HG02798 (cell line): ENCODE measurements around the gene SMC5.
"Not testable (repeated sequence)": the region's sequence is repeated elsewhere in the genome, so short reads cannot be mapped to it uniquely, and the experiment has no call there.

Source experiments
- ATAC-seq: cut with Tn5 transposase; IDR thresholded peaks from one replicate; pipeline ENCODE4 v1.9.1; 2021; ENCODE audit warnings: mild to moderate bottlenecking; ENCODE audit not compliant: unreplicated experiment, poor library complexity

Gene SMC5

DNA sequence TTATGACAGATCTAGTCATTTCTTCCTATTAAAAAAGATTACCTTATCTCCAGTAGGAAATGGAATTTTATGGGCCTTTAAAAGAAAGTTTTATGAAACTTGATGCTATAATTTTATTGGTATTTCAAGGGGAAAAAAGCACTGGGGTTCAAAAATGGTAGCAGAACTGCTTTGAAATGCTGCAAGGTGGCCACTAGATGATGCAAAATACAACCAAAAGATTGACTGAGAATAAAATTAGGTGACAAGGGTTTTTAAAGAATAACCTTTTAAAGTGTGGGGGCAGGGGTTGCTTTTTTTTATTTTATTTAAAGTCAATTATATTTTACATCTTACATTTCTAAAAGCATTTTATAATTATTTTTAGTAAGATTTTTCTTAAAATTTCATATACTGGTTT, 94.0 kb downstream of the SMC5 start:
- ATAC-seq = no peak

DNA sequence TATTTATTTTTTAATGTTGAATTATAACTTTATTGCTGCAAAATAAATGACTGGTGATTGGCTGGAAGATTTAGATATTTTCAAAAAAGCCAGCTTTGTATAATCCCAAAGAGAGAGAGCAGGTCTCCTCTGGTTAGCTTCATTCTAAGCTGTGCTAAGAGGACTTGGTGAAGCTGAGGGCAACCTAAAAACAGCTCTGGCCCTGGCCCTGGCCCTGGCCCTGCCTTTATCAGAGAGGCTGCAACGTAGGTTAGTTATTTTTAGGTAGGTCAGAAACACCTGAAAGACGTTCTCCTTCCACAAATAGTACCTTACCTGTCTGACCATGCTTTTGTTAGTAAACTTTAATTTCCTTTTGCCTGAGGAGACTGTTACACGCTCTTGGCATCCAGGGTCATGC, 97.0 kb downstream of the SMC5 start:
- ATAC-seq = no peak

DNA sequence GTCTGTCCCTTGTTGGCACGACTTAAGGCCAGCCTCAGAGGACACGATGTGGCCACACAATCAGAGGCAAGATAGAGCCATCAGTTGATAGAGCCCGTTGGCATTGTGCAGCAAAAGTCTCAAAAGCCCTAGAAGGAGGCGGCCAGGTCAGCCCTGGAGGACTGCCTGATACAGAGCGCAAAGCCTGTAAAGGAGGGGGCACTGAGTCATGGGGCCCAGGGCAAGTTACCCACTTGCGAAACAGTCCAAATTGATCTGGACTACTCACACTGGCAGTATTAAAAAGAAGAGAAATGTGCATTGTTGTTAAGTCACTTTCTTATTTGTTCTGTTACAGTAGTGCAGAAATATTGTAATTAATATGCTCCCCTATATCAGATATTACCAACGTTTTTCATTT, 104.2 kb downstream of the SMC5 start:
- ATAC-seq = no peak

DNA sequence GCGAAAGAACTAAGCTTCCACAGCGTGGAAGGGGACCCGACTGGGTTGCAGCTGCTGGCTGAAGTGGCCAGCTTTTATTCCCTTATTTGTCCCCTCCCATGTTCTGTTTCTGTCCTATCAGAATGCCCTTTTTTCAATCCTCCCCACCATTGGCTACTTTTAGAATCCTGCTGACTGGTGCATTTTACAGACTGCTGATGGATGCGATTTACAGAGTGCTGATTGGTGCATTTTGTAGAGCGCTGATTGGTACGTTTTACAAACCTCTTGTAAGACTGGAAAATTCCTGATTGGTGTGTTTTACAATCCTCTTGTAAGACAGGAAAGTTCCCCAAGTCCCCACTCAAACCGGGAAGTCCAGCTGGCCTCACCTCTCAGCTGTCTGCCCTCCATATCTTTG, 105.0 kb downstream of the SMC5 start:
- ATAC-seq = no peak

DNA sequence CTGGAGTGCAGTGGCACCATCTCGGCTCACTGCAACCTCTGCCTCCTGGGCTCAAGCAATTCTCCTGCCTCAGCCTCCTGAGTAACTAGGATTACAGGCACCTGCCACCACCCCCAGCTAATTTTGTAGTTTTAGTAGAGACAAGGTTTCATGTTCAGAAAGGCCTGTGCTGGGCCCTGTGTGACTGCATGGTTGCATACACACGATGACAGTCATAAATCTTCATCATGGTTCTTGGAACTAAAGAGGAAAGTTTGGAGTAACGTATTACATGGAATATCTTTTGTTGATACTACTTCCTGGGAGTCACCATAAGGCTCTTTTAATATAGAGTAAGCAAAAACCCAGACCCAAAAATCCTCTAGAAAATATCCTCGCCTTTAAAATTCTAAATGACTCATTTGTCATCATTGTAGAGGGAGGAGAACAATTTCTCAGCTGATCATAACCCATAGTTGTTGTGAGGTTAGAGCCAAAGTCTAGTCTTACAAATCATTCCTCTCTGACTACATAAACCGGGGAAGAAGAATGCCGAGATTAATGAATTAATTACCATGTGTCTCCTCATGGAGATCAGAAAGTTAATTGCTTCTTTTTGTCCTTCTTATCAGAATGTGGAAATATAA, 108.6 kb downstream of the SMC5 start:
- ATAC-seq = no peak

DNA sequence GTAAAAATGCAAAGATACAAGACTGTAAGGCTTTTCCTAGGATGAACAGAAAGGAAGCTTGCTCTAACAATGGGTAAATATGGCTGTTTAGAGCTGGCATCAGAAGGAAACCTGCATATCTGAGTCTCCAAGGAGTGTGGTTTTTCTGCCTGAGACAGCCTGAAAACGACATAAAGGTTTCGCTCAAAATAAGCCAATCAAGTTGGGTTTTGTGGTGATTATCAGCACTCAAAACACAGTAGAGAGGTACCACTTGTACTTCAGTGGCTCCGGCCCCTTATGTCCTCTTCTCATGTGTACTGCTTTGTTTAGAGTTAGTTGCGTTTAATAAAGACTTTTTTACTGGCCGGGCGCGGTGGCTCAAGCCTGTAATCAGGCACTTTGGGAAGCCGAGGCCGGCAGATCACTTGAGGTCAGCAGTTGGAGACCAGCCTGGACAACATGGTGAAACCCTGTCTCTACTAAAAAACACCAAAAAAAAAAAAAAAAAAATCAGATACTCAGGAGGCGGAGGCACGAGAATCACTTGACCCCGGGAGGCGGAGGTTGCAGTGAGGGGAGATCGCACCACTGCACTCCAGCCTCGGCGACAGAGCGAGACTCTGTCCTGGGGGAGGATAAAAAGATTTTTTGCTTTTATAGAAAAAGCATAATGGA, 116.3 kb downstream of the SMC5 start:
- ATAC-seq = no peak

DNA sequence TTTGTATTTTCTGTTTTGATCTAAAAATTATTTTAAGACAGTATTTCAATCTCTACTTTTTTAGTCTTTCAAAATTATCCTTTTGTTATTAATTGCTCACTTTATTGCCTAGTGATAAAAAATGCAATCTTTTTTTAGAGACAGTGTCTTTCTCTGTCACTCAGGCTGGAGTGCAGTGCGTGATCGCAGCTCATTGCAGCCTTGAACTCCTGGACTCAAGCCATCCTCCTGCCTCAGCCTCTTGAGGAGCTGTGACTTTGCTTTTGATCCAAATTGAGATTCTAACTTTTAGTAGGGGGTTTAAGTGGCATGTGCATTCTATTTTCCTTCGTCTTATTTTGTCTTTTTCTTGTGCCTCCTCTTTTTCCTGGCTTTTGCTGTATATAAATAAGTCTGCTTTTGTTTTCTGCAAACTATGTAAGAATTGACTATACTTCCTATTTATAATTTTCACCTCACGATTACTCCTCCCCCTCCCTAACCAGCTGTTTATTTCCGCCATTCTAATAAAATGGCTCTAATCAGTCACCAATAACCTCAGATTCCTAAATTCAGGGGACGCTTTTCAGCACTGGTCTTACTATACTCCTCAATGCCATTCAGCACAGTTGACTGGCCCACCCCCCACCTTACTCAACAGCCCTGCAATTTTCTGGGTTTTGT, 123.4 kb downstream of the SMC5 start:
- no peak for ATAC-seq

DNA sequence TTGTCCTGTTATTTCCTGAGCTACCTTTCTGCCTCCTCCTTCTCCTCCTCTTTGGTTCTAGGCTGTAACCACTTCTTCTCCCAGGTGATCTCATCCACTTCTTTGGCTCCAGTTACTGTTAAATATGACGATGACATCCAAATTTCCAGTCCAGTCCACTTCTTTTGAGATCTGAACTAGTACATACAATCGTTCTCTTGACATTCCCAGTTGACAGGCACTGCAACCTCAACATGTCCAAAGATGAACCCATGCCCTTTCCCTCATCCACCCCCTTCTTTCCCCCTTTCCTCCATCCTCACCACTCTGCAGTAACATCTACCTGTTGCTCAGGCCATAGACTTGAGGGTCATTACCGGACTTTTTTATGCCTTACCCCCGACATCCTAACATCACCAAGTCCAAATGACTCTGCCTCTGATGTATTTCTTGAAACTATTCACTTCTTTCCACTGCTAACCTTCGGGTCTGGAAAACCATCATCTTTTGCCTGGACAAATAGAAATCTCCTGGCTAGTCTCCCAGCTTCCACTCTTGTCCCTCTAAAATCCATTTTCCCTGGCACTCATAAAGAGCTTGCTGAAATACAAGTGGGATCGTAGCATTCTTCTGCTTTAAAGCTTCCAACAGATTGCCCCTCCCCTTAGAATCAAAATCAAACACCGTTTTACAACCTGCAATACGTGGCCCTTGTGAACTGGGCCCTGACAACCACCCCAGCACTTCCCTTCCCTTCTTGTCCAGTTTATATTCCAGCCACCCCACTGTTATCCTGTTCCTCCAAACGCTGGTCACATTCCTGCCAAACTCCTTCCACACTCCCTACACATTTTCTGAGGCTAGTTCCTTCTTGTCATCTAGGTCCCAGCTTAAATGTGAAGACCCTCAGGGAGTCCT, 124.2 kb downstream of the SMC5 start:
- no peak for ATAC-seq

DNA sequence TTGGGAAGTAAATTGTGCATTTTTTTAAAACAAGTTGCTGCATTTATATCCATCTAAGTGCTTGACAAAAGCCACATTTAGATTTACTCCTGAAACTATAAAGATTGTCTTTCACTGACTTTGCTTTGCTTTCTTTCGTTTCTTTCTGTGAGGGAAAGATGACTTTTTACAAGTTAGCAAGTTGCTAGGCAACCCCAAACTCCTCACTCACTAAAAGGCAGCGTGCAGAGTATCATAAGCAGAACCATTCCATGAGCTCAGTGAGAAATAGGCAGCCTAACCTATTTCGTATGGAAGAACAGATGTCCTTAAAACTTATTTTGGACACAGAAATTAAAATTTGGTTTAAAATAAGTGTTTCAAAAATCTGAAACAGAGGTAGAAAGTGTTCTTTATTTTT, 126.6 kb downstream of the SMC5 start:
- no peak for ATAC-seq

DNA sequence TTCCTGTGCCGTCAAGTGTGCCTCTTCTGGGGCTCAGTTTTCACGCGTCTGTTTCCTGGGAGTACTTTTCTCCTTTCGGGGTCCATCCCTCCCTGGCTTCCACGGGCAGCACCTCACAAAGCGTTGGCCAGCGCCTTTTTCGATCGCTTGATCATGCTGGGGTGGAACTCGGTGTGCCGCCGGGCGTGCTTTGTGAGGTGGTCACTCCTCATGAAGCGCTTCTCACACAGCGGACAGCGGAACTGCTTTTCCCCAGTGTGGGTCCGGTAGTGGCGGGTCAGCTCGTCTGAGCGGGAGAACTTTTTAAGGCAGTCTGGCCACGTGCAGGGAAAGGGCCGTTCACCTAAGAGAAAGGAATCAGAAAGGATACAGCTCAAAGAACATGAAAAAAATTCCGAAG, 128.9 kb downstream of the SMC5 start:
- ATAC-seq = no peak

DNA sequence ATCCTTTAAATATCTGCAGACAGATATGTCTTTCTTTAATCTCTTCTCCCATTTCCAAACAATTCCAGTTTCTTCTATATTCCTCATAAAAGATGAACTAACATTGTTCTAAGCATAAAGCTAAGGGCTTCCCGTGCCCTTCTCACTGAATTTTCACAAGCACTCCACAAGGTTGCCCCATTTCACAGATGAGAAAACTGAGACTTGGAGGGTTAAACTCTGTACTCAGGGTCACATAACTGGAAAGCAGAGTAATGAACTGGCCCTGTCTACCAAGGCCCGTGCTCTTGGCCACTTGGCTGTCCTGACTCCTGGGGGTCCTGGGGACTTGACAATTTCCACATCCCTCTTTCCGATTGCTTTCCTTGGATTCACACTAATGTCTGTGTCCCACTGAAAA, 130.4 kb downstream of the SMC5 start:
- ATAC-seq = no peak

DNA sequence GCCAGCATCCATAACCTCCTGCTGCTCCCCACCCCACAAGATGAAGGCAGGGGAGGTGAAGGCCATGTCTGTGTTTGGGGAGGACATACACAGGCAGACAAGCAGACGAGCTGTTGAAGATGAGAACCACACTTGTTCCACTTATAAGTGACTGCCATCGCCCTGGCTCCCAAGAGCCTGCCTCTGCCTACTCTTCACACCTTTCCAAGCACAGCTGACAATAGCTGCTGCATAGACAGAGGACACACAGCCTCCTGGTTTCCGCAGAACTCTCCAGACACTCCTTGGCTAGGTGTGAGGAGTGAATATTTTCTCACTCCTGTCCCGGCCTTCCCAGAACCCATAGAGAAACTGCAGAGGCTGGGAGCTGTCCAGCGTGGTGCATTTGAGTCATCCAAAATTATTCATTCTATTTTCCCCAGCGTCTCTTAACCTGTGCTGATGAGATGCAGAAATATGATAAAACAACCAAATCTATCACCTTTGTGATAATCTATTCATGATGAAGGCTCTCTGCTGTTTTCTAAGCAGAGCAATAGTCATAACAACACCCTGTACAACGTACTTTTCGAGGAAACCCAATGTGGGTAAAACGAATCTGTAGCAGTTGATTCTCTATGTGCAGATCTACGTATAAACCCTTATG, 131.0 kb downstream of the SMC5 start:
- ATAC-seq = no peak

DNA sequence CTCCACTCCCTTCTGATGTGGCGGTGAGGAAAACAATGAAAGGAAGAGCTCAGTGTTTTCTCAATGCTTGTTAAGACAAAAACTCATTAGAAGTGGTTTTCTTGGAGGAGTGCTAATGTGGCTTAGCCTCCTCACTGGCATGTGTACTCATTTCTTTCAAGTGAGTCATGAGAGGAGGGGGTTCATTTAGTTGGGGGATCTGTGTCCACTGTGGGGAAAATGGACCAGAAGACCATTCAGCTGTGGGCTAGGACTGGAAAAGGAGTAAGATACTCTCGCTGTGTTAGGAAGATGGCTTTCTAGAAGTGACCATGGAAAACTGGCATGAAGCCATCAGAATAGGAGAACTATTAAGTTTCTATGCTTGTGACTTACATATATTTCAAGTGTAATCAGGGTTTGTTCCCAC, 132.2 kb downstream of the SMC5 start:
- no peak for ATAC-seq

DNA sequence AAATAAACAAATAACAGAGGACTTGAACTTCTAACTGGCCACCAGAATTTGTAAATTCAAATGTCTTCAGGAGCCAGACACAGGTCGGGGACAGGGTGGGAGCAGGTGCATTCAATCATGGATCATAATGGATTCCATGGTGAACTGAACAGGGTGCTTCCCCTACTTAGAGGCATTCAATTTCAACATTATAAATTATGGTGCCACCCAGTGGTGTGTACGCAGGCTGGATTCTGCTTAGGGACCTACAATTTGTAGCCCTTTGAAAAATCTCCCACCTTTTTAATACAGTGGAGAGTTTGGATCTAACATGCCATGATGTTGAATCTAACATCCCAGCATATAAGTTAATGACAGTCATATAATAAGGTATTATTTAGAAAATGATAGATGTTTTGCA, 133.4 kb downstream of the SMC5 start:
- ATAC-seq = no peak

DNA sequence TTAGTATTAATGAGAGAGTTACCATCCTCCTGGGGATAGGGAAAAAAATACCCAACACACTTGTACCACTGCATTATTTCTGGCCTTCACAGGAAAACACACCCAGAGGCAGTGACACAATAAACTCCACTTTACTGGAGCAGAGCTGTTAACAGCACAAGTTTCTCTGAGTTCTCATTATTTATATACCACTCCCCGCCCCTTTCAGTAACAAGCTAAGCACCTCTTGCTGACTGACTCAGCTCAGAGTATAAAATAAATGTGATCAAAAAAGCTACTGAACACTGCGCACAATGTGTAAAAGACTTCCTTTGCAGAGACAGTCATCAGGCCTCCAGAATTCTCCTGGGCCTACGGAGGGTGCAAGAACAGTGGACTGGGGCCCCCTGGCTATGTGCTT, 134.1 kb downstream of the SMC5 start:
- ATAC-seq = no peak

DNA sequence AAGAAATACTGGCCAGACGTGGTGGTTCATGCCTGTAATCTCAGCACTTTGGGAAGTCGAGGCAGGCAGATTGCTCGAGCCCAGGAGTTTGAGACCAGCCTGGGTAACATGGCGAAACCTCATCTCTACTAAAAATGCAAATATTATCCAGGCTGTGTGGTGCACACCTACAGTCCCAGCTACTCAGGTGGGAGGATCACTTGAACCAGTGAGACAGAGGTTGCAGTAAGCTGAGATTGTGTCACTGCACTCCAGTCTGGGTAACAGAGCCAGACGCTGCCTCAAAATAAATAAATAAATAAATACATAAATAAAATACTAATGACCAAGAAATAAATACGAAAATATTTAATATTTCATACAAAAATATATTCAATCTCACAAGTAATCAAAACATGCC, 136.9 kb downstream of the SMC5 start:
- ATAC-seq = no peak

DNA sequence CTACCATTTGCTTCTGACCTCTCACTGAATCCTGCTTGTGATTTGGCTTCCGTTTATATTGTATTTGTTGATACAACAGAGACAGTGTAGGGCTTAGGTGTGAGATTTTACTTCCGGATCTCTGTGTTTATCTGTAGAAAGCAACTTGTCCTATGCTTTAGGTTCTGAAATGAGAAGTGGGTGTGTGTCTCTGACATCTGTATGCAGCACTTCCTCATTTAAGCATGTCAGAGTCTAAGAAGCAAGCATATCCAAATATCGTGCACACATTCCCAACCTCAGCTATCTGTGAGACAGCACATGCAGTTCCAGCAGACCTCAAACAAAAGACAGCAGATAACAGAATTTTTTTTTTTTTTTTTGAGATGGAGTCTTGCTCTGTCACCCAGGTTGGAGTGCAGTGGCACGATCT, 139.4 kb downstream of the SMC5 start:
- peak; percentile 98 for ATAC-seq

DNA sequence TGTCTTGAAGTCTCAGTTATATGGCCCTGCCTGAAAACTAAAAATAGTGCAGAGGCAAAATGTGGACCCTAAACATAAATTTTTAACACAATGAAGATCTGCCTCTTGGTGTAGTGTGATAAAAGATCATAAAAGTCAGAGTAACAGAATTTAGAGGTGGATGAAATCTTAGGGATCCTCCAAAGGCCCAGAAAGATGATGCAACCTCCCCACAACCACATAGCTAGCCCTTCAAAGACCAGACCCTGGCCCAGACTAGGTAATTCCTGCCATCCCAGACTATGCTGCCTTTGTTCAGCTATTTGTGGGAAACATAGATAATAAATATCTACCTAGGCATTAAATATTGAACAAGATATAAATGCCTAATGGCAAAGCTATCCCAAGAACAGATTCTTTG, 140.4 kb downstream of the SMC5 start:
- ATAC-seq = no peak

DNA sequence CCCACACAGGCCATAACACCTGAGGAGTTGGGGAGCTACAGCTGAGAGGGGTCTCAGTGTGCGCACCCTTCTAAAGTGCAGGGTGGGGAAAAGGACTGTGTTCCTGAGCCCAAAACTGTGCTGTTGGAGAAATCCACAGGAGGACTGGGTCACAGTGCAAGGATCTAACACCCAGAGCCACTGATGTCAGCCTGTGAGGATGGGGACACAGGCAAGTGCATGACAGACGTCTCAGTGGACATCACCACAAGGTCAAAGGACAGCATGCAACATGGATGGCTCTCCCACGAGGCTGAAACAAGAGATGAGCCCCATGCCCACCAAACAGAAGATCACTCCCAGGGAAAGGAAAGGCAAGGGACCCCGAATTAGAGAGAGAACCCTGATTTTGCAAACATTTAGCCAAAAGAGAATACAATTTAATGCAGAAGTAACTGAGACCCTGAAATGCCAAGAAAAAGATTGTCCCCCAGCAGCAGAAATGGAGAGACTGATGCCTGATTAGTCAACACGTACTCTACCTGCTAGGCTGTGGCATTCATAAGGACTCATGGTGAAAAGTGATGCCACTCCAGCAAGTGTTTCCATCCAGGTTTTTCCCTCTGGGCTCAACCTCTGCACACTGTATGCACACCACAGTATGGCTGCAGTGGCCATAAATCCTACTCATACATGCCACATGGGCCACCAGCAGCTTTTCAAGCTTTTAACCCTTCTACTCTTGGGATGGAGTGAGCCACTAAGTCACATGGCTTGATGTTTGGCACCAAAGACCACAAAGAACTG, 141.5 kb downstream of the SMC5 start:
- ATAC-seq = no peak

DNA sequence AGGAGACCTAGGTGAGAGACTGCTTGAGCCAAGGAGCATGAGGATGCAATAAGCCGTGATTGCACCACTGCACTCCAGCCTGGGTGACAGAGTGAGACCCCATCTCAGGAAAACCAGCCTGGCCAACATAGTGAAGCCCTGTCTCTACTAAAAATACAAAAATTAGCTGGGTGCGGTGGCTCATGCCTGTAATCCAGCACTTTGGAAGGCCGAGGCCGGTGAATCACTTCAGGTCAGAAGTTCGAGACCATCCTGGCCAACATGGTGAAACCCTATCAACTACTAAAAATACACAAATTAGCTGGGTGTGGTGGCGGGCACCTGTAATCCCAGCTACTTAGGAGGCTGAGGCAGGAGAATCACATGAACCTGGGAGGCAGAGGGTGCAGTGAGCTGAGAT, 142.5 kb downstream of the SMC5 start:
- ATAC-seq = not testable (repeated sequence)
